WERI-Rb-1 (cell line): ENCODE measurements around the gene AP1S2.
A peak's percentile ranks its signal among the peaks of the same experiment; 100 is the strongest.

Experiments
- DNase-seq: peaks from one replicate; pipeline ENCODE4 v3.0.0-alpha.2; 2020
- H3K27ac ChIP-seq: fragments of 250-450 bp; sonication (Bioruptor Pico); 2 replicates; pipeline ENCODE4 v1.5.1; 2020; ENCODE audit warnings: mild to moderate bottlenecking, moderate library complexity
- H3K27me3 ChIP-seq: fragments of 250-450 bp; sonication (Bioruptor Pico); 2 replicates; pipeline ENCODE4 v1.5.1; 2021; ENCODE audit warnings: mild to moderate bottlenecking, low read depth, moderate library complexity; ENCODE audit not compliant: insufficient read depth, severe bottlenecking
- H3K36me3 ChIP-seq: fragments of 250-450 bp; sonication (Bioruptor Pico); 2 replicates; pipeline ENCODE4 v1.5.1; 2020; ENCODE audit warnings: mild to moderate bottlenecking, moderate library complexity
- H3K4me3 ChIP-seq: 2 replicates; pipeline ENCODE4 v1.5.1; 2011; ENCODE audit warnings: low read depth, mild to moderate bottlenecking, control low read depth, low read length
- H3K9me3 ChIP-seq: fragments of 250-450 bp; sonication (Bioruptor Pico); 2 replicates; pipeline ENCODE4 v1.5.1; 2021; ENCODE audit warnings: mild to moderate bottlenecking, moderate library complexity; ENCODE audit not compliant: severe bottlenecking
- TF ChIP-seq, protein P1 (sequence below): IDR thresholded peaks from 2 replicates; pipeline ENCODE4 v1.5.1; 2011; ENCODE audit warnings: low read depth, mild to moderate bottlenecking, control low read depth, inconsistent platforms, low read length

AP1S2 gene

DNA sequence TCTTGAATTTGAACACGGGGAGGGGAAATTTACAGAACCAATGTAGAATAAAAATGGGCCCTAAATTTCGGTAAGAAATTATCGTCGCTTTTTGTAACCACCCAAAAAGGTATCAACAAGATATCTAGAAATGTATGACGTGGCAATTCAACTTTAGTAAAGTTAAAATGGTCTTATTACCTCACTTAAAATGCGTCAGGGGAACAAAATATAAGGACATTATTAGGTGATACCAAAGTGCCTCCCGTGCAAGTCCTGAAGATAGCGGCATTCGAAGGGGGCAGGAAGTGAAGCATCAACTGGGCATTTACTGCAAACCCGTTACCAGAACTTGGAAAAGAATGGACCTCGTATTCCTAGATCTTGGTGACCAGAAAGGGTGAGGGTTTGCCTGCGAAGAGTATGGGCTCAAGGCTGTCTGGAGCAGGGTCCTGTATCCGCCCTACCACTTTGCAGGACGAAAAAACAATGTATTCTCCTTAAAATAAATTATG, 980 bp downstream of the AP1S2 start:
- H3K27ac ChIP-seq = peak overlapping the region; percentile 87
- no peaks in the 10 kb centered on the region for H3K27me3 ChIP-seq
- peaks cover 15% of the 10 kb centered on the region for H3K36me3 ChIP-seq
- no peaks in the 10 kb centered on the region for H3K9me3 ChIP-seq
- TF ChIP-seq, protein P1, sequence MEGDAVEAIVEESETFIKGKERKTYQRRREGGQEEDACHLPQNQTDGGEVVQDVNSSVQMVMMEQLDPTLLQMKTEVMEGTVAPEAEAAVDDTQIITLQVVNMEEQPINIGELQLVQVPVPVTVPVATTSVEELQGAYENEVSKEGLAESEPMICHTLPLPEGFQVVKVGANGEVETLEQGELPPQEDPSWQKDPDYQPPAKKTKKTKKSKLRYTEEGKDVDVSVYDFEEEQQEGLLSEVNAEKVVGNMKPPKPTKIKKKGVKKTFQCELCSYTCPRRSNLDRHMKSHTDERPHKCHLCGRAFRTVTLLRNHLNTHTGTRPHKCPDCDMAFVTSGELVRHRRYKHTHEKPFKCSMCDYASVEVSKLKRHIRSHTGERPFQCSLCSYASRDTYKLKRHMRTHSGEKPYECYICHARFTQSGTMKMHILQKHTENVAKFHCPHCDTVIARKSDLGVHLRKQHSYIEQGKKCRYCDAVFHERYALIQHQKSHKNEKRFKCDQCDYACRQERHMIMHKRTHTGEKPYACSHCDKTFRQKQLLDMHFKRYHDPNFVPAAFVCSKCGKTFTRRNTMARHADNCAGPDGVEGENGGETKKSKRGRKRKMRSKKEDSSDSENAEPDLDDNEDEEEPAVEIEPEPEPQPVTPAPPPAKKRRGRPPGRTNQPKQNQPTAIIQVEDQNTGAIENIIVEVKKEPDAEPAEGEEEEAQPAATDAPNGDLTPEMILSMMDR = no peak
- DNase-seq = peak; percentile 8
- H3K4me3 ChIP-seq = peak overlapping the region; percentile 70

DNA sequence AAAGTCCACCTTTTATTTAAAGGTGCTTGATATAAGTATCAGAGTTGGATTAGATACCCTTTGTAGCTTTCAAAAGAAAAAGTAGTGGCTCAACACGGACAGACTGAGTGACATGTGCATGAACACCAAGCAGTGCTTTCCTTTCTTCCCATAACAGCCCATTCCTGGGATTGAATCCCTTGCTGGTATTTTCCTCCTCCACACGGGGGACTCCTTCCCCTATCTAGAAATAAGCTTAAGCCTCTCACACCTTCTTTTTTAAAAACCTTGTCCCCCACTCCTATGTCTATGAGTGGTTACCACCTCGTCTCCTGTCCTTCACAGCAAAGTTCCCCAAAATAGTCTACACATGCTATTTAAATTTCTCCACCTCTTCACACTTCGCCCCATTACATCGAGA, 5.1 kb downstream of the AP1S2 start:
- Histone ChIP-seq H3K27me3 (no peaks in the 10 kb centered on the region), H3K36me3 (peaks cover 35% of the 10 kb centered on the region), H3K9me3 (no peaks in the 10 kb centered on the region), H3K27ac (no peak overlapping the region), H3K4me3 (no peak overlapping the region)
- DNase-seq = peak; percentile 14
- TF ChIP-seq, protein P1 = peak; percentile 43

DNA sequence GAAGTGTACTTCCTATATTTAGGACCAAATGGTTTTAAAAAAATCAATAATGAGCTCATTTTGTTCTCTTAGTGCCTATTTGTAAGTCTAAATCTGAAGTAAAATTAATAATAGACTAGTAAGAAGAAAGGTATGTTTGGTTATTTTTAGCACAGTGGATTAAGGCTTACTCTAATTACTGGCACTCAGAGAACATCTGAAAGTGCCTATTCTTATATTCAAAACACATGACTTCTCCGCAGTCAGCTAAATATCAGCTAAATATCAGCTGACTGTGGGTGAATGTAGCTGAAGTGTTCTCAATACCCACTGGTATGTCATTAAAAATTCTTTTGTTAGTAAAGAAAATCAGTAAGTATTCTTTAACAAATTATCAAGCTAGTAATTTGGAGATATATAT, 6.0 kb downstream of the AP1S2 start:
- TF ChIP-seq, protein P1 = no peak
- H3K36me3 ChIP-seq = peaks cover 44% of the 10 kb centered on the region
- no peak overlapping the region for H3K4me3 ChIP-seq
- no peaks in the 10 kb centered on the region for H3K9me3 ChIP-seq
- no peak overlapping the region; the same call in 1 of the 2 replicates for H3K27ac ChIP-seq
- DNase-seq = no peak
- no peaks in the 10 kb centered on the region for H3K27me3 ChIP-seq

DNA sequence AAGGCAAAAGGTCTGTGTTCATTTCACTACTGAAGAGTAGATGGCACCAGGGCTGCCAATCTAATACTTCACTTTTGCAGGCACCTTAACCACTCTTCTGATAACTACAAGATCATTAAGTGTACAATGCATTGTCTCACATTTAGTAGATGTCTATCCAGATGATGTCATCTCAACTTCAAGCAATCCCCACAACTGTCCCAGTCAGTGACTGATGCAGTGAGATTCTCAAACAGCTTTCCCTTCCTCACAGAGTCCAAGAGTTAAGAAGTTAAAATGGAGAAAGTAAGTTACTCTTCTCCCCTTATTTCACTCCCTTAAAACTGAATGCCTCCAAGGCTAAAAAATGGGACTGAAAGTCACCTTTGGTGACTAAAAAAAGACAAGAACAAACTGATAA, 10.7 kb downstream of the AP1S2 start:
- no peak overlapping the region for H3K27ac ChIP-seq
- peaks cover 52% of the 10 kb centered on the region for H3K36me3 ChIP-seq
- H3K9me3 ChIP-seq = no peaks in the 10 kb centered on the region
- DNase-seq = no peak
- no peak overlapping the region for H3K4me3 ChIP-seq
- no peaks in the 10 kb centered on the region for H3K27me3 ChIP-seq
- TF ChIP-seq, protein P1 = no peak

DNA sequence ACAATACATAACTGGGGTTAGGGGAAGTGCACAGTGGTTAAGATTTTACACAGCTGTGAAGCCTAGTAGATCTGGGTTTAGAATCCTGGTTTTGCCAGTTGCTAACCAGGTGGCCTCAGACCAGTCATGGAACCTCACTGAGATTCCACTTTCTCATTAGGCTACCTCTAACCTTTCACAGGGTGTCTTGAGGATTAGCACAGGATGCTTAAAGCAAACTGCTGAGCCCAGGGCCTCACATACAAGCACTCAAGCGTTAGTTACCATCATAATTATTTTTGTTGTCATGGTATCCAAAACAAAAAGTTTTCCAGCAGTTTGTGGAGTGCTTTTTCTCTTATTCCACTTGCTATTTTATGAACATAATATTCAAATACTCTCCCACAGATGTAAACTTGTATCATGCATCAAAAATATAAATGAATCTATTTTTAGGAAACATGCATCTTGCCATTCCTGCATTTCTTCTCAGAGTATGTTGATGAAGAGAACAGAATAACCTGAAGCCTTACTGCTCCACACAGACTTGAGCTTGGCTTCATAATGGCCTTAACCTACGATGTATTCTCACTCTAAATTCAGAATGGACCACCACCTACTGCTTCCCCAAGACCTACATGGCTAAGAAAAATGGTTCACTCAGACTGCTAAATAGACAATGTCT, 12.6 kb downstream of the AP1S2 start:
- Histone ChIP-seq H3K9me3 (no peaks in the 10 kb centered on the region), H3K36me3 (peaks cover 41% of the 10 kb centered on the region), H3K4me3 (no peak overlapping the region), H3K27ac (no peak overlapping the region), H3K27me3 (no peaks in the 10 kb centered on the region)
- DNase-seq = no peak
- TF ChIP-seq, protein P1 = no peak

DNA sequence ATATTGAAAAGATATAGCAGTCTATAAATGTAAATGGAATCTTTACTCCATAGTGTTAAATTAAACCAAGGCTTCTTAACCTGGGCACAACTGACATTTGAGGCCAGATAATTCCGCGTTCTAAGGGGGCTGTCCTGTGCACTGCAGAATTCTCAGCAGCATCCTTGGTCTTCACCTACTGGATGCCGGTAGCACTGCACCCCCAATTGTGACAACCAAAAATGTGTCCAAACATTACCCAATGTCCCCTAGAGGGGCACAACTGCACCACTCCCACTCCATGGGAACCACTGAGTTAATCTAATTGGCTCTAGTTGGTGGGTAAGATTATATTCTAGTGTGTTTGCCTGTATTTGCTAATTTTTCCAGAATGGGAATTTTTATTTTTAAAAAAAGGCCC, 16.6 kb downstream of the AP1S2 start:
- peaks cover 19% of the 10 kb centered on the region for H3K36me3 ChIP-seq
- peak; percentile 11 for DNase-seq
- H3K9me3 ChIP-seq = no peaks in the 10 kb centered on the region
- H3K27ac ChIP-seq = no peak overlapping the region
- H3K4me3 ChIP-seq = no peak overlapping the region
- H3K27me3 ChIP-seq = no peaks in the 10 kb centered on the region
- TF ChIP-seq, protein P1 = peak; percentile 40; the same call in 1 of the 2 replicates
